HepG2 (cell line): Measurements from ENCODE around the gene ASXL1. TPM values are rescaled to one million over a fixed set of nuclear protein-coding genes. Genes with fewer than 3 reads are reported as not detected.
A peak's percentile ranks its signal among the peaks of the same experiment; 100 is the strongest.

ENCODE experiments used
- ARNT ChIP-seq: fragments of 450-650 bp; IDR thresholded peaks from 2 replicates; pipeline ENCODE4 v1.6.1; 2017
- CEBPG ChIP-seq: IDR thresholded peaks from 2 replicates; pipeline ENCODE4 v1.6.1; 2016
- FOXK2 ChIP-seq: fragments of 450-650 bp; IDR thresholded peaks from 2 replicates; pipeline ENCODE4 v1.6.1; 2016
- GPBP1L1 ChIP-seq: sonication (generic); formaldehyde crosslinking; IDR thresholded peaks from 2 replicates; pipeline ENCODE4 v1.5.0; 2020; ENCODE audit warnings: mild to moderate bottlenecking, missing genetic modification reagents
- HNF1A ChIP-seq, 2 experiments: sonication (generic) in 1 of 2; formaldehyde crosslinking in 1 of 2; IDR thresholded peaks; 2 replicates each; pipeline versions ENCODE4 v1.4.0 to v1.6.1; 2016 to 2020; ENCODE audit warnings: borderline replicate concordance in 1 of 2, low read depth in 1 of 2, mild to moderate bottlenecking in 1 of 2, missing genetic modification reagents in 1 of 2
- MYC ChIP-seq: sonication (generic); formaldehyde crosslinking; IDR thresholded peaks from 2 replicates; pipeline ENCODE4 v1.9.0; 2021; ENCODE audit warnings: missing genetic modification reagents, borderline replicate concordance
- PLRG1 ChIP-seq: fragments of 450-650 bp; conservative IDR thresholded peaks from 2 replicates; pipeline ENCODE4 v1.6.1; 2016
- SRSF1 ChIP-seq: fragments of 200-400 bp; formaldehyde crosslinking; optimal IDR thresholded peaks from 2 replicates; pipeline ENCODE3; 2017; ENCODE audit warnings: mild to moderate bottlenecking, low read depth, low read length, moderate library complexity
- ZC3H13 ChIP-seq: sonication (generic); formaldehyde crosslinking; IDR thresholded peaks from 2 replicates; pipeline ENCODE4 v1.8.1; 2023; ENCODE audit warnings: mild to moderate bottlenecking, missing genetic modification reagents, moderate library complexity
- ZFP41 ChIP-seq: sonication (generic); formaldehyde crosslinking; IDR thresholded peaks from 2 replicates; pipeline ENCODE4 v1.4.0; 2020; ENCODE audit warnings: mild to moderate bottlenecking, missing genetic modification reagents, borderline replicate concordance
- ZNF121 ChIP-seq: sonication (generic); formaldehyde crosslinking; IDR thresholded peaks from 2 replicates; pipeline ENCODE4 v1.5.0; 2020; ENCODE audit warnings: mild to moderate bottlenecking, missing genetic modification reagents
- ZNF143 ChIP-seq: sonication (generic); formaldehyde crosslinking; IDR thresholded peaks from 2 replicates; pipeline ENCODE4 v1.4.0; 2020; ENCODE audit warnings: missing genetic modification reagents
- ZNF333 ChIP-seq: sonication (generic); formaldehyde crosslinking; IDR thresholded peaks from 2 replicates; pipeline ENCODE4 v1.4.0; 2020; ENCODE audit warnings: mild to moderate bottlenecking, missing genetic modification reagents, borderline replicate concordance
- ZNF432 ChIP-seq: sonication (generic); formaldehyde crosslinking; IDR thresholded peaks from 2 replicates; pipeline ENCODE4 v1.5.0; 2020; ENCODE audit warnings: missing genetic modification reagents, mild to moderate bottlenecking, borderline replicate concordance
- ZNF552 ChIP-seq: sonication (generic); formaldehyde crosslinking; IDR thresholded peaks from 2 replicates; pipeline ENCODE4 v1.9.0; 2022; ENCODE audit warnings: missing genetic modification reagents, mild to moderate bottlenecking, borderline replicate concordance
- ZNF619 ChIP-seq: sonication (generic); formaldehyde crosslinking; IDR thresholded peaks from 2 replicates; pipeline ENCODE4 v1.4.0; 2020; ENCODE audit warnings: mild to moderate bottlenecking, missing genetic modification reagents
- ZNF768 ChIP-seq: sonication (generic); formaldehyde crosslinking; IDR thresholded peaks from 2 replicates; pipeline ENCODE4 v1.4.0; 2020; ENCODE audit warnings: missing genetic modification reagents
- ZSCAN31 ChIP-seq: sonication (generic); formaldehyde crosslinking; IDR thresholded peaks from 2 replicates; pipeline ENCODE4 v1.5.0; 2020; ENCODE audit warnings: low read depth, mild to moderate bottlenecking, missing genetic modification reagents
- polyA plus RNA-seq, 8 experiments: library from polyadenylated mRNA; depleted of rRNA in 3 of 8; stranded (reverse) in 7 of 8; unstranded in 1 of 8; fragments of >200 nt; fragmentation: Illumina TruSeq in 4 of 8; extraction: Trizol in 4 of 8; gene quantifications; 2 replicates each; pipeline versions ENCODE4 v1.2.1 to v1.2.3, GENCODE V29; 2011 to 2016; ENCODE audit warnings: low read depth in 4 of 8, missing spikeins in 1 of 8, mixed read lengths in 1 of 8; ENCODE audit not compliant: insufficient read depth in 1 of 8
- total RNA-seq, 5 experiments: library from RNA; depleted of rRNA; stranded (reverse); fragments of >200 nt; fragmentation: Illumina TruSeq; extraction: Trizol; gene quantifications; 2 replicates each; pipeline ENCODE4 v1.2.3, GENCODE V29; 2016; ENCODE audit warnings: low read depth in 1 of 5

Gene ASXL1
- total and polyA plus RNA-seq, 2 of the 13 experiments (the other 11 are each of a cell fraction or from before 2014, with no cell fraction given): 62.1 to 74.8 TPM

- TF ChIP-seq ZSCAN31 (CRISPR knock-in tag) (no peak), ARNT (no peak), ZNF121 (no peak), PLRG1 (no peak), MYC (no peak), GPBP1L1 (CRISPR knock-in tag) (no peak), HNF1A (IDR thresholded peaks at IDR 0.05; ENCODE audit: low read depth) (no peak), HNF1A (CRISPR knock-in tag; IDR thresholded peaks at IDR 0.05; ENCODE audit: borderline replicate concordance) (no peak), ZFP41 (CRISPR knock-in tag) (0 out of 2 replicates have a peak, but pooled peaks have one; percentile 61), SRSF1 (peak; percentile 23), ZNF432 (CRISPR knock-in tag) (no peak), FOXK2 (no peak), ZC3H13 (peak; percentile 60), ZNF552 (CRISPR knock-in tag) (no peak), CEBPG (no peak), ZNF768 (peak; percentile 14; the same call in 1 of the 2 replicates), ZNF619 (CRISPR knock-in tag) (no peak), ZNF333 (no peak), ZNF143 (CRISPR knock-in tag) (no peak)
Observed at GRCh38 chr20:32446301-32447100, 88.4 kb downstream of the ASXL1 start (continued).
